H1 (cell line): Measurements from ENCODE around the gene TMEM204. TPM values are rescaled to one million over a fixed set of nuclear protein-coding genes. Genes with fewer than 3 reads are reported as not detected.

Source experiments
- CTCF ChIA-PET: fragments of 300-600 bp; sonication (Branson Sonifier 250); formaldehyde crosslinking; loops from one replicate; lab custom pipeline; 2021; ENCODE audit not compliant: partially characterized antibody; lab: Charles Lee
- POLR2A ChIA-PET: fragments of 300-600 bp; sonication (Branson Sonifier 250); formaldehyde crosslinking; loops from one replicate; lab custom pipeline; 2021; ENCODE audit warnings: inconsistent platforms; ENCODE audit not compliant: partially characterized antibody; lab: Charles Lee
- DNase-seq, 2 experiments: peaks; one replicate each; pipeline versions ENCODE4 v3.0.0 to v3.0.0-alpha.2; 2010 to 2022; ENCODE audit warnings: low spot score in 2 of 2, low read depth in 1 of 2, mixed read lengths in 1 of 2
- FAIRE-seq: peaks from 2 replicates; lab custom pipeline; 2011; peaks lifted over from hg19 to GRCh38; lab: Jason Lieb, UNC
- H2AFZ ChIP-seq: 2 replicates; pipeline ENCODE4 v1.8.1; 2012; ENCODE audit warnings: low read length, inconsistent platforms
- H2AK5ac ChIP-seq: 2 replicates; pipeline ENCODE4 v1.6.1; 2013; ENCODE audit warnings: low read depth, low read length
- H2BK120ac ChIP-seq: replicated peaks from 2 replicates; pipeline ENCODE3; 2013; ENCODE audit warnings: low read depth, low read length, inconsistent platforms
- H2BK12ac ChIP-seq: 2 replicates; pipeline ENCODE4 v1.6.1; 2013; ENCODE audit warnings: low read depth, low read length
- H2BK15ac ChIP-seq: 2 replicates; pipeline ENCODE4 v1.6.1; 2013; ENCODE audit warnings: low read length
- H2BK20ac ChIP-seq: 2 replicates; pipeline ENCODE4 v1.6.1; 2013; ENCODE audit warnings: low read length
- H2BK5ac ChIP-seq: 2 replicates; pipeline ENCODE4 v1.6.1; 2013; ENCODE audit warnings: low read depth, low read length
- H3K14ac ChIP-seq: 2 replicates; pipeline ENCODE4 v1.6.1; 2013; ENCODE audit warnings: inconsistent platforms; ENCODE audit not compliant: insufficient read length
- H3K18ac ChIP-seq: 2 replicates; pipeline ENCODE4 v1.6.1; 2013; ENCODE audit warnings: low read length; ENCODE audit errors: extremely low read depth
- H3K23ac ChIP-seq: 2 replicates; pipeline ENCODE4 v1.6.1; 2013; ENCODE audit warnings: inconsistent platforms; ENCODE audit not compliant: insufficient read length
- H3K23me2 ChIP-seq: 2 replicates; pipeline ENCODE4 v1.6.1; 2013; ENCODE audit warnings: low read depth, low read length
- H3K27ac ChIP-seq: 2 replicates; pipeline ENCODE4 v1.6.1; 2011; ENCODE audit warnings: low read depth, low read length, inconsistent platforms
- H3K27me3 ChIP-seq, 4 experiments: replicated peaks in 1 of 4; 1 replicate in 1 of 4; 2 replicates in 3 of 4; pipeline versions ENCODE4 v1.6.1 to v1.8.1; 2011 to 2013; ENCODE audit warnings: low read length in 3 of 4, mild to moderate bottlenecking in 3 of 4, inconsistent platforms in 2 of 4, mixed read lengths in 2 of 4, moderate library complexity in 1 of 4; ENCODE audit not compliant: control insufficient read depth in 3 of 4, insufficient read depth in 3 of 4; ENCODE audit errors: extremely low read depth in 1 of 4
- H3K36me3 ChIP-seq, 4 experiments: 2 replicates each; pipeline versions ENCODE4 v1.6.1 to v1.8.1; 2011 to 2013; ENCODE audit warnings: mild to moderate bottlenecking in 4 of 4, low read length in 3 of 4, moderate library complexity in 2 of 4, control low read depth in 1 of 4, inconsistent platforms in 1 of 4; ENCODE audit not compliant: insufficient read depth in 4 of 4, control insufficient read depth in 2 of 4
- H3K4ac ChIP-seq: replicated peaks from 2 replicates; pipeline ENCODE3; 2013; ENCODE audit warnings: low read length, low read depth, mixed read lengths, inconsistent platforms; ENCODE audit not compliant: insufficient read length
- H3K4me1 ChIP-seq, 4 experiments: replicated peaks in 1 of 4; 1 replicate in 1 of 4; 2 replicates in 3 of 4; pipeline versions ENCODE4 v1.6.1 to v1.8.1; 2011 to 2013; ENCODE audit warnings: low read length in 3 of 4, inconsistent platforms in 2 of 4, mixed read lengths in 1 of 4; ENCODE audit not compliant: insufficient read depth in 4 of 4, control insufficient read depth in 3 of 4
- H3K4me2 ChIP-seq, 2 experiments: 2 replicates each; pipeline versions ENCODE4 v1.6.1 to v1.8.1; 2011 to 2013; ENCODE audit warnings: low read depth in 2 of 2, low read length in 2 of 2, control low read depth in 1 of 2, inconsistent platforms in 1 of 2, mild to moderate bottlenecking in 1 of 2; ENCODE audit not compliant: insufficient read depth in 1 of 2
- H3K4me3 ChIP-seq, 4 experiments: fragments of 200-600, 300-600 bp in 1 of 4; sonication (generic), shearing (Covaris generic), sonication (Bioruptor Twin) in 1 of 4; 2 replicates each; pipeline versions ENCODE4 v1.5.1 to v1.8.1; 2011 to 2016; ENCODE audit warnings: low read length in 4 of 4, low read depth in 3 of 4, control low read depth in 2 of 4, inconsistent platforms in 2 of 4, mild to moderate bottlenecking in 2 of 4, mixed read lengths in 1 of 4, moderate library complexity in 1 of 4; ENCODE audit not compliant: insufficient read depth in 2 of 4; ENCODE audit errors: extremely low read depth in 1 of 4
- H3K56ac ChIP-seq: replicated peaks from 2 replicates; pipeline ENCODE3; 2013; ENCODE audit warnings: low read depth, mild to moderate bottlenecking, mixed read lengths, low read length, inconsistent platforms; ENCODE audit not compliant: insufficient read length
- H3K79me1 ChIP-seq: 2 replicates; pipeline ENCODE4 v1.6.1; 2013; ENCODE audit warnings: low read depth, low read length, control low read depth
- H3K79me2 ChIP-seq, 2 experiments: 2 replicates each; pipeline versions ENCODE4 v1.6.1 to v1.8.1; 2012 to 2013; ENCODE audit warnings: low read length in 2 of 2, mild to moderate bottlenecking in 2 of 2, inconsistent platforms in 1 of 2; ENCODE audit not compliant: insufficient read depth in 2 of 2, control insufficient read depth in 1 of 2
- H3K9ac ChIP-seq, 4 experiments: replicated peaks in 1 of 4; 1 replicate in 1 of 4; 2 replicates in 3 of 4; pipeline versions ENCODE4 v1.6.1 to v1.8.1; 2011 to 2013; ENCODE audit warnings: low read depth in 3 of 4, low read length in 3 of 4, control low read depth in 2 of 4, mild to moderate bottlenecking in 2 of 4, moderate library complexity in 2 of 4, inconsistent platforms in 1 of 4; ENCODE audit errors: extremely low read depth in 1 of 4
- H3K9me3 ChIP-seq, 2 experiments: 2 replicates each; pipeline versions ENCODE4 v1.6.1 to v1.8.1; 2012 to 2013; ENCODE audit warnings: mild to moderate bottlenecking in 2 of 2, moderate library complexity in 2 of 2, control low read depth in 1 of 2, inconsistent platforms in 1 of 2, low read depth in 1 of 2, low read length in 1 of 2, mixed read lengths in 1 of 2; ENCODE audit not compliant: insufficient read depth in 2 of 2
- H4K20me1 ChIP-seq, 2 experiments: replicated peaks in 1 of 2; 2 replicates each; pipeline versions ENCODE3 to v1.8.1; 2011 to 2013; ENCODE audit warnings: inconsistent platforms in 2 of 2, low read length in 2 of 2, mild to moderate bottlenecking in 1 of 2; ENCODE audit not compliant: insufficient read depth in 2 of 2, control insufficient read depth in 1 of 2
- H4K5ac ChIP-seq: 2 replicates; pipeline ENCODE4 v1.6.1; 2013; ENCODE audit warnings: low read length, low read depth, mixed read lengths, inconsistent platforms; ENCODE audit not compliant: insufficient read length
- H4K8ac ChIP-seq: 2 replicates; pipeline ENCODE4 v1.8.0; 2013; ENCODE audit warnings: mild to moderate bottlenecking, moderate library complexity, low read length, inconsistent platforms; ENCODE audit not compliant: insufficient read depth; ENCODE audit errors: extremely low read depth
- H4K91ac ChIP-seq: replicated peaks from 2 replicates; pipeline ENCODE3; 2013; ENCODE audit warnings: low read length, mixed read lengths, inconsistent platforms; ENCODE audit not compliant: insufficient read length
- NANOG ChIP-seq: IDR thresholded peaks from 2 replicates; pipeline ENCODE4 v1.6.1; 2011; ENCODE audit warnings: low read length, low read depth, mild to moderate bottlenecking, inconsistent platforms; ENCODE audit not compliant: insufficient read depth, poor library complexity, severe bottlenecking
- POLR2A ChIP-seq, 2 experiments: IDR thresholded peaks; 1 replicate in 1 of 2; 2 replicates in 1 of 2; pipeline ENCODE4 v1.6.1; 2011; ENCODE audit warnings: low read depth in 2 of 2, low read length in 2 of 2, mild to moderate bottlenecking in 2 of 2; ENCODE audit errors: control extremely low read depth in 1 of 2
- RFX5 ChIP-seq: IDR thresholded peaks from 2 replicates; pipeline ENCODE4 v1.6.1; 2011; ENCODE audit warnings: low read depth, low read length, improper control_type of control experiment, borderline replicate concordance
- SIX5 ChIP-seq: IDR thresholded peaks from 2 replicates; pipeline ENCODE4 v1.6.1; 2011; ENCODE audit warnings: mild to moderate bottlenecking, low read depth, low read length
- TEAD4 ChIP-seq: IDR thresholded peaks from 2 replicates; pipeline ENCODE4 v1.6.1; 2012; ENCODE audit warnings: low read depth, low read length, inconsistent platforms, mixed read lengths
- WGBS, 2 experiments: shearing (Covaris generic) in 1 of 2; methylation state at CpG; one replicate each; pipeline versions ENCODE4 v1.1.6 to v1.1.7; 2013 to 2015; ENCODE audit warnings: low lambda C conversion rate in 2 of 2, mixed read lengths in 2 of 2, inconsistent platforms in 1 of 2, low coverage in 1 of 2, missing lambda C conversion rate in 1 of 2; ENCODE audit not compliant: insufficient replicate concordance in 2 of 2, insufficient coverage in 1 of 2, insufficient read length in 1 of 2; ENCODE audit errors: extremely low coverage in 1 of 2, missing lambda C conversion rate in 1 of 2; 5-methylcytosine and 5-hydroxymethylcytosine counted together
- polyA plus RNA-seq, 7 experiments: library from polyadenylated mRNA; depleted of rRNA in 3 of 7; stranded (reverse) in 5 of 7; unstranded in 2 of 7; fragments of >200 nt in 5 of 7; fragments of 200-250 nt in 2 of 7; gene quantifications; 1 replicate in 5 of 7; 2 replicates in 1 of 7; 4 replicates in 1 of 7; pipeline versions ENCODE4 v1.2.1 to v1.2.3, GENCODE V29; 2011 to 2013; ENCODE audit warnings: missing spikeins in 2 of 7, mixed read lengths in 2 of 7
- total RNA-seq: library from RNA; stranded (reverse); fragmentation: NEBNext Ultra II Directional; extraction: Animal tissue kit (Norgen Biotek cat#: 25700); gene quantifications from 2 replicates; pipeline ENCODE4 v1.2.1, GENCODE V29; 2021

The TMEM204 gene
- total and polyA plus RNA-seq, 2 of the 8 experiments (the other 6 are each of a cell fraction or from before 2014, with no cell fraction given) = not detected

GRCh38 chr16:1512774-1513173, 20.7 kb upstream of the TMEM204 start:
- Histone ChIP-seq H3K4me1 (no peaks in the 10 kb centered on the region), H3K23me2 (no peaks in the 10 kb centered on the region), H3K4me2 (no peak overlapping the region), H3K9me3 (peaks cover 0 to 2% of the 10 kb centered on the region in 2 experiments; a peak in 2 of 4 replicates), H4K20me1 (peaks cover 0 to 2% of the 10 kb centered on the region in 2 experiments), H3K23ac (no peak overlapping the region), H2AK5ac (no peak overlapping the region), H3K36me3 (peaks cover 0 to 7% (median 3%) of the 10 kb centered on the region in 4 experiments; a peak in 4 of 8 replicates), H3K27me3 (no peaks in the 10 kb centered on the region), H3K79me1 (no peaks in the 10 kb centered on the region; the same call in 1 of the 2 replicates), H2BK15ac (no peak overlapping the region), H3K56ac (no peak overlapping the region), H2AFZ (no peak overlapping the region), H2BK120ac (no peak overlapping the region), H3K79me2 (no peaks in the 10 kb centered on the region), H3K27ac (no peak overlapping the region), H4K91ac (no peak overlapping the region), H3K14ac (no peak overlapping the region), H2BK5ac (no peak overlapping the region), H4K8ac (no peak overlapping the region), H3K9ac (no peak overlapping the region), H3K4ac (no peak overlapping the region), H3K18ac (no peak overlapping the region), H2BK12ac (no peak overlapping the region), H3K4me3 (no peak overlapping the region), H2BK20ac (no peak overlapping the region), H4K5ac (no peak overlapping the region)
- 93% methylated on average over 15 of the region's 15 CpGs; no CpG with 5 or more reads in 1 of the 2 experiments for WGBS, 2 experiments
- no peak for FAIRE-seq
- ChIA-PET CTCF (interaction anchor here (0.7 to 1.7 kb wide), 4 partner anchors 26 to 147 kb away, joined by 3 to 5 read pairs (median 3); no protein-coding TSS in a partner anchor), POLR2A (interaction anchor here (0.9 to 10.3 kb wide), 12 partner anchors 11 to 764 kb away, joined by 3 to 175 read pairs (median 4); partner anchors contain the start of genes MAPK8IP3, NME3, PTX4 and TELO2)
- no peak for DNase-seq
- TF ChIP-seq SIX5 (no peak), RFX5 (no peak), TEAD4 (no peak), NANOG (no peak), POLR2A (IDR thresholded peaks at IDR 0.05; ENCODE audit: control extremely low read depth in 1 of 2, low read depth in 2 of 2, low read length in 2 of 2) (0 out of 3 replicates have a peak, but pooled peaks of 1 of the 2 experiments have one; percentile 3)
